ENCODE data around the gene IL1RN. TPM values are rescaled to one million over a fixed set of nuclear protein-coding genes. Genes with fewer than 3 reads are reported as not detected.

The IL1RN gene
- polyA plus RNA-seq, 1 donor (not counting 4 experiments of a cell fraction or from before 2014, with no cell fraction given) = 128 TPM

DNA sequence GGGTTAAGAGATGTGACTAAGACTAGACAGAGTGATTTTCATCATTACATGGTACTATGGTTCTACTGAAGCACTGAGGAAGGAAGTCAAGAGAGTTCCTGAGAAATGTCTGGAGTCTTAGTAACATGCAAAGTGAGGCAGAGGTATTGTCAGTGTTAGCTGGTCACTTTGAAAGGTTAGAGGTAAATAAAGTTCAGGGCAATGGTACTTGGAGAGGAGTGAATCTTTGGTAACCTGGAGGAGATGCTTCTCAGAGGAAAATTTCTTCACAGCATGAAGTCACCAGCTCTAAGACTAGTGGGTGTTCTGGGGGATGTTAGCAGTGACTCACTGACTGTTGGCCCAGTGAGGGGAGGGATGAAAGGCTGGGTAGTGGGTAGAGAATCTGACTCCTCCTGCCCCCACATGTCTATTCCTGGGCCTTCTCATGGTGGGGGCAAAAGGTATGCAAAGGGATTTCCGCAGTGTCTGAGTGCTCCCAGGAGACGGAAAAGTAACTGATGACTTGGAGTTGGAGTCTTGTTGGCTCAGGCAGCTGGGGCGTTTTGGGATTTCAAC is 23.3 kb upstream of the IL1RN start:
- Histone ChIP-seq H3K9me1 (ENCODE audit: control insufficient read depth, extremely low read depth, insufficient read depth, low read length) (no peaks in the 10 kb centered on the region), H3K36me3 (ENCODE audit: control insufficient read depth in 2 of 2, extremely low read depth in 1 of 2, insufficient read depth in 2 of 2, low read length in 2 of 2) (no peaks in the 10 kb centered on the region), H3K9me3 (ENCODE audit: control insufficient read depth, low read depth, low read length) (no peaks in the 10 kb centered on the region), H3K4me1 (ENCODE audit: control insufficient read depth, extremely low read depth, insufficient read depth, low read length) (no peaks in the 10 kb centered on the region), H3K4me3 (ENCODE audit: control insufficient read depth in 2 of 3, extremely low read depth in 1 of 3, insufficient read depth in 2 of 3, low read depth in 1 of 3, low read length in 3 of 3) (no peak overlapping the region), H3K79me2 (ENCODE audit: control insufficient read depth, insufficient read depth, low read length) (no peaks in the 10 kb centered on the region), H3K9ac (ENCODE audit: control insufficient read depth, extremely low read depth, insufficient read depth, low read length) (no peak overlapping the region), H3K4me2 (ENCODE audit: control insufficient read depth, extremely low read depth, insufficient read depth, low read depth, low read length) (no peak overlapping the region), H3K27ac (ENCODE audit: control insufficient read depth, insufficient read depth, low read length) (no peak overlapping the region), H4K20me1 (ENCODE audit: control insufficient read depth, extremely low read depth, insufficient read depth, low read length) (no peaks in the 10 kb centered on the region), H3K27me3 (ENCODE audit: control insufficient read depth, extremely low read depth, insufficient read depth, low read length) (no peaks in the 10 kb centered on the region), H2AFZ (ENCODE audit: control insufficient read depth, low read length) (no peak overlapping the region)
- TF ChIP-seq CTCF (optimal IDR thresholded peaks at IDR 0.05 in 1 of 3, IDR thresholded peaks at IDR 0.05 in 1 of 3, conservative IDR thresholded peaks at IDR 0.05 in 1 of 3; ENCODE audit: extremely low read depth in 1 of 3, insufficient read depth in 2 of 3, low read length in 3 of 3) = no peak
- TF ChIP-seq EZH2 (IDR thresholded peaks at IDR 0.05; ENCODE audit: low read length) = no peak
- no peak for FAIRE-seq
- DNase-seq (ENCODE audit: low read depth, low spot score) = no peak
- dilution Hi-C loops (cut with MboI; ENCODE audit: extremely low pct_ligation_motif_present, low sequenced_read_pairs) = no loop called here

- no peak overlapping the region for H3K4me3 ChIP-seq (ENCODE audit: control insufficient read depth in 2 of 3, extremely low read depth in 1 of 3, insufficient read depth in 2 of 3, low read depth in 1 of 3, low read length in 3 of 3)
- no peaks in the 10 kb centered on the region for H4K20me1 ChIP-seq (ENCODE audit: control insufficient read depth, extremely low read depth, insufficient read depth, low read length)
- DNase-seq (ENCODE audit: low read depth, low spot score) (no peak), FAIRE-seq (peak; percentile 68)
- dilution Hi-C loops (cut with MboI; ENCODE audit: extremely low pct_ligation_motif_present, low sequenced_read_pairs) = no loop called here
- H3K79me2 ChIP-seq (ENCODE audit: control insufficient read depth, insufficient read depth, low read length) = no peaks in the 10 kb centered on the region
- H3K36me3 ChIP-seq (ENCODE audit: control insufficient read depth in 2 of 2, extremely low read depth in 1 of 2, insufficient read depth in 2 of 2, low read length in 2 of 2) = no peaks in the 10 kb centered on the region
- H3K4me1 ChIP-seq (ENCODE audit: control insufficient read depth, extremely low read depth, insufficient read depth, low read length) = no peaks in the 10 kb centered on the region
- no peak overlapping the region for H3K27ac ChIP-seq (ENCODE audit: control insufficient read depth, insufficient read depth, low read length)
- TF ChIP-seq CTCF (optimal IDR thresholded peaks at IDR 0.05 in 1 of 3, IDR thresholded peaks at IDR 0.05 in 1 of 3, conservative IDR thresholded peaks at IDR 0.05 in 1 of 3; ENCODE audit: extremely low read depth in 1 of 3, insufficient read depth in 2 of 3, low read length in 3 of 3) (no peak), EZH2 (IDR thresholded peaks at IDR 0.05; ENCODE audit: low read length) (no peak)
- H3K9me3 ChIP-seq (ENCODE audit: control insufficient read depth, low read depth, low read length) = no peaks in the 10 kb centered on the region
- no peaks in the 10 kb centered on the region for H3K27me3 ChIP-seq (ENCODE audit: control insufficient read depth, extremely low read depth, insufficient read depth, low read length)
- no peak overlapping the region for H2AFZ ChIP-seq (ENCODE audit: control insufficient read depth, low read length)
- no peaks in the 10 kb centered on the region for H3K9me1 ChIP-seq (ENCODE audit: control insufficient read depth, extremely low read depth, insufficient read depth, low read length)
- H3K4me2 ChIP-seq (ENCODE audit: control insufficient read depth, extremely low read depth, insufficient read depth, low read depth, low read length) = no peak overlapping the region
- H3K9ac ChIP-seq (ENCODE audit: control insufficient read depth, extremely low read depth, insufficient read depth, low read length) = no peak overlapping the region
These were observed 22.2 kb upstream of the IL1RN start for GRCh38 chr2:113105047-113105785.
